ENCODE data around the gene REP15.

GRCh38 chr12:27732281-27732680, 36.0 kb downstream of the REP15 start:
- TF ChIP-seq CTCF (conservative IDR thresholded peaks at IDR 0.05) (peak; percentile 45; the same call in 1 of the 2 replicates), EZH2 (IDR thresholded peaks at IDR 0.05; ENCODE audit: low read depth) (no peak)
